K562 (cell line): ENCODE data around the gene DLGAP5. TPM values are rescaled to one million over a fixed set of nuclear protein-coding genes. Genes with fewer than 3 reads are reported as not detected.

Experiments used
- CC2D1A ChIP-seq: fragments of 450-650 bp; IDR thresholded peaks from 2 replicates; pipeline ENCODE4 v1.6.1; 2017; ENCODE audit warnings: mild to moderate bottlenecking
- CREM ChIP-seq: IDR thresholded peaks from 2 replicates; pipeline ENCODE4 v1.6.1; 2014; ENCODE audit warnings: antibody characterized with exemption, low read depth
- GATAD2A ChIP-seq: fragments of 450-650 bp; IDR thresholded peaks from 2 replicates; pipeline ENCODE4 v1.6.1; 2017
- MIER1 ChIP-seq: fragments of 450-650 bp; IDR thresholded peaks from 2 replicates; pipeline ENCODE4 v1.6.1; 2016; ENCODE audit warnings: antibody characterized with exemption, mild to moderate bottlenecking, low read depth
- PHB2 ChIP-seq: fragments of 450-650 bp; IDR thresholded peaks from 2 replicates; pipeline ENCODE4 v1.6.1; 2017; ENCODE audit warnings: low read depth
- RREB1 ChIP-seq: fragments of 250-450 bp; sonication (Bioruptor Pico); IDR thresholded peaks from 2 replicates; pipeline ENCODE4 v1.4.0; 2020
- SETDB1 ChIP-seq: IDR thresholded peaks from one replicate; pipeline ENCODE4 v1.6.1; 2012; ENCODE audit warnings: low read length, control low read depth, inconsistent platforms
- ZKSCAN8 ChIP-seq: fragments of 200-800 bp; sonication (Bioruptor generic); IDR thresholded peaks from 2 replicates; pipeline ENCODE4 v1.6.1; 2016; ENCODE audit warnings: missing genetic modification characterization, missing compliant biosample characterization
- ZNF124 ChIP-seq: sonication (generic); formaldehyde crosslinking; IDR thresholded peaks from 2 replicates; pipeline ENCODE4 v1.8.1; 2022; ENCODE audit warnings: missing genetic modification reagents
- ZNF398 ChIP-seq: fragments of 250-450 bp; sonication (Bioruptor Pico); IDR thresholded peaks from 2 replicates; pipeline ENCODE4 v1.8.0; 2021; ENCODE audit warnings: moderate library complexity, mild to moderate bottlenecking, inconsistent platforms
- ZNF57 ChIP-seq: fragments of 450-650 bp; formaldehyde crosslinking; IDR thresholded peaks from 2 replicates; pipeline ENCODE4 v1.4.0; 2020; ENCODE audit warnings: mild to moderate bottlenecking, moderate library complexity
- polyA plus RNA-seq, 8 experiments: library from polyadenylated mRNA; depleted of rRNA in 4 of 8; stranded (reverse) in 5 of 8; unstranded in 3 of 8; fragments of >200 nt; fragmentation: Nextera tagmentation in 2 of 8; fragmentation: Illumina TruSeq in 1 of 8; extraction: Ambion mirVana in 2 of 8; extraction: Trizol in 1 of 8; gene quantifications; 2 replicates each; pipeline versions ENCODE4 v1.2.1 to v1.2.3, GENCODE V29; 2011 to 2014; ENCODE audit warnings: inconsistent platforms in 1 of 8, missing spikeins in 1 of 8
- total RNA-seq, 7 experiments: library from RNA; depleted of rRNA in 6 of 7; stranded (reverse); fragments of >200 nt in 6 of 7; fragmentation: Illumina TruSeq in 2 of 7; extraction: Trizol in 2 of 7; gene quantifications; 2 replicates each; pipeline versions ENCODE4 v1.2.1 to v1.2.3, GENCODE V29; 2011 to 2021; ENCODE audit warnings: low replicate concordance in 1 of 7

Gene DLGAP5
- total and polyA plus RNA-seq, 9 of the 15 experiments (the other 6 are each of a cell fraction or from before 2014, with no cell fraction given) = 39.1 to 80.0 (median 59.9) TPM

GRCh38 chr14:55191203-55192053 is at the start of gene DLGAP5 (continued):
- no peak for TF ChIP-seq RREB1 (CRISPR knock-in tag)
- no peak for TF ChIP-seq ZKSCAN8 (CRISPR knock-in tag)
- TF ChIP-seq ZNF398 (CRISPR knock-in tag) = no peak
- no peak for TF ChIP-seq ZNF124 (CRISPR knock-in tag)
- peak; percentile 71 for TF ChIP-seq CREM
- TF ChIP-seq CC2D1A = peak; percentile 77; the same call in 1 of the 2 replicates
- no peak for TF ChIP-seq SETDB1
- no peak for TF ChIP-seq ZNF57 (CRISPR knock-in tag)
- TF ChIP-seq MIER1 = no peak
- TF ChIP-seq PHB2 = no peak
- no peak for TF ChIP-seq GATAD2A
